Neuronal stem cell (in vitro differentiated cells): ENCODE results near the gene XRCC5.

Experiments
- DNase-seq: peaks from one replicate; pipeline ENCODE4 v3.0.0-alpha.2; 2013; ENCODE audit warnings: low spot score
- H2AFZ ChIP-seq: one replicate; pipeline ENCODE4 v1.6.1; 2013; ENCODE audit warnings: mild to moderate bottlenecking, low read length, inconsistent platforms
- H2AK5ac ChIP-seq: 2 replicates; pipeline ENCODE4 v1.6.1; 2013; ENCODE audit warnings: low read depth, mild to moderate bottlenecking, inconsistent platforms, low read length, moderate library complexity, mixed read lengths
- H2BK120ac ChIP-seq: 2 replicates; pipeline ENCODE4 v1.6.1; 2013; ENCODE audit warnings: low read depth, mild to moderate bottlenecking, inconsistent platforms, low read length, moderate library complexity, mixed read lengths
- H2BK12ac ChIP-seq: one replicate; pipeline ENCODE4 v1.6.1; 2013; ENCODE audit warnings: low read length, inconsistent platforms
- H2BK15ac ChIP-seq: 2 replicates; pipeline ENCODE4 v1.6.1; 2013; ENCODE audit warnings: mild to moderate bottlenecking, low read length, inconsistent platforms, mixed read lengths
- H2BK5ac ChIP-seq: one replicate; pipeline ENCODE4 v1.6.1; 2013; ENCODE audit warnings: inconsistent platforms, mild to moderate bottlenecking, low read length, moderate library complexity
- H3K14ac ChIP-seq: one replicate; pipeline ENCODE4 v1.6.1; 2013; ENCODE audit warnings: low read length, inconsistent platforms
- H3K18ac ChIP-seq: 2 replicates; pipeline ENCODE4 v1.6.1; 2013; ENCODE audit warnings: low read length, inconsistent platforms
- H3K23ac ChIP-seq: 2 replicates; pipeline ENCODE4 v1.6.1; 2013; ENCODE audit warnings: low read depth, mild to moderate bottlenecking, mixed read lengths, low read length, inconsistent platforms; ENCODE audit not compliant: poor library complexity
- H3K27ac ChIP-seq: replicated peaks from 3 replicates; pipeline ENCODE4 v1.5.1; 2013; ENCODE audit warnings: low read length, inconsistent platforms
- H3K27me3 ChIP-seq, 3 experiments: 2 replicates each; pipeline ENCODE4 v1.6.1; 2013; ENCODE audit warnings: low read length in 3 of 3, mild to moderate bottlenecking in 2 of 3, inconsistent platforms in 1 of 3, low read depth in 1 of 3, mixed read lengths in 1 of 3, moderate library complexity in 1 of 3; ENCODE audit not compliant: control insufficient read depth in 3 of 3, insufficient read depth in 3 of 3
- H3K36me3 ChIP-seq, 2 donors: replicated peaks in 1 of 2; 2 replicates each; pipeline ENCODE4 v1.6.1; 2013; ENCODE audit warnings: low read length in 2 of 2; ENCODE audit not compliant: control insufficient read depth in 2 of 2, insufficient read depth in 2 of 2
- H3K4ac ChIP-seq: 2 replicates; pipeline ENCODE4 v1.6.1; 2013; ENCODE audit warnings: inconsistent platforms, mild to moderate bottlenecking, low read length, moderate library complexity
- H3K4me1 ChIP-seq, 2 donors: 1 replicate in 1 of 2; 2 replicates in 1 of 2; pipeline ENCODE4 v1.6.1; 2013; ENCODE audit warnings: low read length in 2 of 2, low read depth in 1 of 2; ENCODE audit not compliant: control insufficient read depth in 2 of 2, insufficient read depth in 1 of 2
- H3K4me2 ChIP-seq: one replicate; pipeline ENCODE4 v1.6.1; 2013; ENCODE audit warnings: mild to moderate bottlenecking, low read length, inconsistent platforms; ENCODE audit not compliant: insufficient read depth, poor library complexity, severe bottlenecking
- H3K4me3 ChIP-seq, 2 donors: 2 replicates each; pipeline ENCODE4 v1.5.1; 2013; ENCODE audit warnings: low read length in 2 of 2, mild to moderate bottlenecking in 2 of 2, inconsistent platforms in 1 of 2, moderate library complexity in 1 of 2
- H3K79me1 ChIP-seq: one replicate; pipeline ENCODE4 v1.6.1; 2013; ENCODE audit warnings: low read depth, mild to moderate bottlenecking, inconsistent platforms, low read length, moderate library complexity
- H3K9ac ChIP-seq: one replicate; pipeline ENCODE4 v1.6.1; 2013; ENCODE audit warnings: mild to moderate bottlenecking, low read depth, low read length, inconsistent platforms; ENCODE audit not compliant: poor library complexity
- H3K9me3 ChIP-seq, 2 donors: replicated peaks in 1 of 2; 2 replicates each; pipeline versions ENCODE3 to v1.6.1; 2013; ENCODE audit warnings: low read length in 2 of 2, mild to moderate bottlenecking in 2 of 2, inconsistent platforms in 1 of 2, low read depth in 1 of 2, mixed read lengths in 1 of 2, moderate library complexity in 1 of 2; ENCODE audit not compliant: control insufficient read depth in 2 of 2, insufficient read depth in 1 of 2
- H4K8ac ChIP-seq: one replicate; pipeline ENCODE4 v1.6.1; 2013; ENCODE audit warnings: low read depth, mild to moderate bottlenecking, inconsistent platforms, low read length, moderate library complexity
- H4K91ac ChIP-seq: one replicate; pipeline ENCODE4 v1.6.1; 2013; ENCODE audit warnings: low read length, low read depth, mild to moderate bottlenecking, inconsistent platforms; ENCODE audit not compliant: poor library complexity
- WGBS, 2 donors: extraction: QIAGEN DNeasy Blood & Tissue Kit; methylation state at CpG; one replicate each; pipeline ENCODE4 v1.1.7; 2013; ENCODE audit warnings: missing lambda C conversion rate in 2 of 2, mixed read lengths in 1 of 2; ENCODE audit not compliant: insufficient read length in 2 of 2, insufficient replicate concordance in 1 of 2; ENCODE audit errors: extremely low coverage in 2 of 2; 5-methylcytosine and 5-hydroxymethylcytosine counted together

Gene XRCC5

DNA sequence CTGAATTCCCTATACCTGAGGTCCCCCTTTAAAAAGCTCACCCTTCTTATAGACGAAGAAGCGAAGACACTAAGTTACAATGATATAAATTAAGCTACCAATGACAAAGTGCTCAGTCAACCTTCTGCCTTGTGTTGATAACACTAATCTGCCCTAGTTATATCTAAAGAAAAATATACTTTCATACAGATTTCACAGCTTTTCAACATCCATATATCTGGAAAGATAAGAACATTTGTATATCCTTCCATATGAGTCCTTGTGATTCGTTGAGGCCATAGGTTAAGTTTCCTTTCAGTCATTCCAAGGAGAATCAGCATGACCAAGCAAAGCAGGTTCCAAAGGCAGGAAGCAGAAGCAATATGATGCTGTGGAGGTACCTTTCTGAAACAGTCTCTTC lies 46.8 kb downstream of the XRCC5 start:
- no peak overlapping the region for H3K4me3 ChIP-seq
- H3K4me1 ChIP-seq: no peaks in the 10 kb centered on the region
- no peak overlapping the region for H2BK5ac ChIP-seq
- no peak overlapping the region for H2BK120ac ChIP-seq
- no peak overlapping the region for H2AFZ ChIP-seq
- H3K9me3 ChIP-seq: no peaks in the 10 kb centered on the region
- H3K14ac ChIP-seq: no peak overlapping the region
- H3K79me1 ChIP-seq: no peaks in the 10 kb centered on the region
- no CpG with 5 or more reads among the region's 3 CpGs for WGBS, 2 donors
- no peak overlapping the region for H4K91ac ChIP-seq
- H2BK15ac ChIP-seq: no peak overlapping the region
- no peak for DNase-seq
- no peak overlapping the region for H3K27ac ChIP-seq
- H2BK12ac ChIP-seq: no peak overlapping the region
- H4K8ac ChIP-seq: no peak overlapping the region
- no peak overlapping the region for H2AK5ac ChIP-seq
- no peaks in the 10 kb centered on the region for H3K27me3 ChIP-seq
- H3K9ac ChIP-seq: no peak overlapping the region
- no peak overlapping the region for H3K23ac ChIP-seq
- no peak overlapping the region for H3K4ac ChIP-seq
- no peak overlapping the region for H3K4me2 ChIP-seq
- peaks cover 25 to 100% of the 10 kb centered on the region in 2 donors for H3K36me3 ChIP-seq
- H3K18ac ChIP-seq: no peak overlapping the region

DNA sequence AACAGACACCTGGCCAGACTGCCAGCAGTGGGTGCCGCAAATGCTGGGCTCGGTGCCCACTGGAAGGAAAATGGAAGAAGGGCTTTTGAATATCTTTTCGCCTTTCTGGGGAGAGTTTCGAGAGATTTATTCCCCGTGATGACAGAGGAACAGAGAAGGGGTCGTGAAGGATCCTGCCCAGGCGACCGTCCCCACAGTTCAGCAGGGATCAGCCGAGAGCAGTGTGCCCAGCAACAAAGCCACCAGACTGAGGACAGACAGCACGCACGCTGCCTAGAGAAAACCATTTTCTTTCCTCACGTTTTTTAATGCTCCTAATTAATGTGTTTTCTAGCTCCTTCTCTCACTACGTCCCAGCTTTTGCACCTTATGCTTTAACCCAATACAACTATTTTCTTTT lies 47.7 kb downstream of the XRCC5 start:
- Histone ChIP-seq H2BK120ac (no peak overlapping the region), H3K14ac (no peak overlapping the region), H3K27me3 (no peaks in the 10 kb centered on the region), H4K8ac (no peak overlapping the region), H3K4me1 (no peaks in the 10 kb centered on the region), H3K27ac (no peak overlapping the region), H2AFZ (no peak overlapping the region), H3K9me3 (no peaks in the 10 kb centered on the region), H3K4ac (no peak overlapping the region), H3K79me1 (no peaks in the 10 kb centered on the region), H2BK15ac (no peak overlapping the region), H3K4me2 (no peak overlapping the region), H3K23ac (no peak overlapping the region), H3K4me3 (no peak overlapping the region), H2AK5ac (no peak overlapping the region), H3K18ac (no peak overlapping the region), H2BK12ac (no peak overlapping the region), H2BK5ac (no peak overlapping the region), H4K91ac (no peak overlapping the region), H3K9ac (no peak overlapping the region), H3K36me3 (peaks cover 28 to 100% of the 10 kb centered on the region in 2 donors)
- no CpG with 5 or more reads among the region's 13 CpGs for WGBS, 2 donors
- DNase-seq: no peak

DNA sequence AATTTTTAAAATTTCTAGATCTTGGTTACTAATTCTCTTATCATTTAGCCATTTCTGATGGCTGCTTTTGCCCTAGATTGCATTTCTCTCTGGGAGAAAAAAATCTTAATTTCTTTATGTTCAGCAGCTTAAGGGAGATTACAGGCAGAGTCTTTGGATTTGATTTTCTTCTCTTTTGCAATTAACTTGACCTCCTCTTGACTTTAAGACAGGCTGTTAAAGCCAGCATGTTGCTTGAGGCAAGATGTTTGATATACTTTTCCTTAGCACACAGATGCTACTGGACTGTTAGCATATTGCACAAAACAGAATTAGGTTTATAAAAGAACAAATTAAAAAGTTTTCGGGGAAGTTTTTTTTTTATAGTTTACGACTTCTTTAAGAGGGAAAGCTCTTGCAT lies 50.0 kb downstream of the XRCC5 start:
- Histone ChIP-seq H4K91ac (no peak overlapping the region), H2AK5ac (no peak overlapping the region), H3K4me3 (no peak overlapping the region), H3K18ac (no peak overlapping the region), H3K36me3 (peaks cover 38 to 100% of the 10 kb centered on the region in 2 donors), H3K27me3 (no peaks in the 10 kb centered on the region), H2BK5ac (no peak overlapping the region), H2BK15ac (no peak overlapping the region), H3K4me2 (no peak overlapping the region), H2AFZ (no peak overlapping the region), H4K8ac (no peak overlapping the region), H3K23ac (no peak overlapping the region), H3K9ac (no peak overlapping the region), H3K4me1 (no peaks in the 10 kb centered on the region), H3K79me1 (no peaks in the 10 kb centered on the region), H3K9me3 (no peaks in the 10 kb centered on the region), H2BK120ac (no peak overlapping the region), H3K27ac (no peak overlapping the region), H3K14ac (no peak overlapping the region), H2BK12ac (no peak overlapping the region), H3K4ac (no peak overlapping the region)
- 100% methylated on average over 2 of the region's 2 CpGs; no CpG with 5 or more reads in 1 of the 2 donors for WGBS, 2 donors
- no peak for DNase-seq

DNA sequence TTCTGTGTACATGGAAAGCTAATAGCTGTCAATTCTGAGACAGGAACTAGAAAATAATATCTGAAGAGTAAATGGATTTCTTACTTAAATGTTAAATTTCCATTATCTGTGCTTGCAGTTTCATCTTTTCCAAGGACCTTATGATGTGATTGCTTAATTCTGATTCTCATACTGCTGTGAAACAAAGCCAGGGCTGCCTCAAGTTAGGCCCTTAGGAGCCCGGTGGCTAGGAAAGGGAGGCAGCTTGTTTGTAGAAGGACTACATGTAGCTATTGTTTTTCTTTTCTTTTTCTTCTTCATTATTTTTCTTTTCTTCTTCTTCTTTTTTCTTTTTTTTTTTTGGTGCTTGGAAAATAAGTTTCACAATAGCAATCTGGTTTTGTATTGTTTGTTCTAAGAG lies 50.5 kb downstream of the XRCC5 start:
- no peak overlapping the region for H3K4ac ChIP-seq
- H2BK12ac ChIP-seq: no peak overlapping the region
- H3K23ac ChIP-seq: no peak overlapping the region
- H2BK15ac ChIP-seq: no peak overlapping the region
- no peak overlapping the region for H3K27ac ChIP-seq
- no peak overlapping the region for H2AFZ ChIP-seq
- H3K36me3 ChIP-seq: peaks cover 39 to 100% of the 10 kb centered on the region in 2 donors
- WGBS, 2 donors: no CpG with 5 or more reads among the region's 1 CpG
- no peak overlapping the region for H2BK120ac ChIP-seq
- H3K4me1 ChIP-seq: no peaks in the 10 kb centered on the region
- H3K18ac ChIP-seq: no peak overlapping the region
- H2AK5ac ChIP-seq: no peak overlapping the region
- H2BK5ac ChIP-seq: no peak overlapping the region
- H3K4me3 ChIP-seq: no peak overlapping the region
- H4K91ac ChIP-seq: no peak overlapping the region
- DNase-seq: no peak
- H3K9me3 ChIP-seq: no peaks in the 10 kb centered on the region
- H3K9ac ChIP-seq: no peak overlapping the region
- H4K8ac ChIP-seq: no peak overlapping the region
- H3K14ac ChIP-seq: no peak overlapping the region
- H3K4me2 ChIP-seq: no peak overlapping the region
- H3K79me1 ChIP-seq: no peaks in the 10 kb centered on the region
- H3K27me3 ChIP-seq: no peaks in the 10 kb centered on the region
